Endothelial cell of hepatic sinusoid (primary cell): ENCODE measurements around the gene PLEKHH1.
"Not testable (repeated sequence)": the region's sequence is repeated elsewhere in the genome, so short reads cannot be mapped to it uniquely, and the experiment has no call there.

Source experiments
- in situ Hi-C: cut with HindIII; loops from 2 replicates; pipeline ENCODE4 v1.10.0; 2017; ENCODE audit warnings: low sequenced_read_pairs

The PLEKHH1 gene

DNA sequence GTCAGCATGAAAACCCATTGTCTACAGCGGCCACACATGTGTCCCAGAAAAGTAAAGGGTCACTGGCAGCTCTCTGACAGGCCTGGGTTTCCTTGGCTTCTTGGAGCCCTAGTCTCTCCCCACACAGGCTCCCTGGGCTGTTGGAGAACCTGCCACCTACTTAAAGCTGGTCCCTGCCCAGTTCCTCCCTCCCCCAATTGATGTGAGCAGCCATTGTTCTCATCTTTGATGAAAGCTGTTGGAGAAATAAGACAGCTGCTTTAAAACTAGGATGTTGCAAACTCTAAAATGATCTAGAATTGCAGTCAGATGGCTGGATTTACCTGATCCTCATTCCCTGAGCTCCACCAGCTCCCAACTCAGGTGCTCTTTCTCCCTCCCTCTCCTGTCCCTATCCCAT, 4.8 kb upstream of the PLEKHH1 start:
- in situ Hi-C loops = no loop called here

GRCh38 chr14:67529947-67530935, 2.8 kb upstream of the PLEKHH1 start:
- in situ Hi-C loops = no loop called here

DNA sequence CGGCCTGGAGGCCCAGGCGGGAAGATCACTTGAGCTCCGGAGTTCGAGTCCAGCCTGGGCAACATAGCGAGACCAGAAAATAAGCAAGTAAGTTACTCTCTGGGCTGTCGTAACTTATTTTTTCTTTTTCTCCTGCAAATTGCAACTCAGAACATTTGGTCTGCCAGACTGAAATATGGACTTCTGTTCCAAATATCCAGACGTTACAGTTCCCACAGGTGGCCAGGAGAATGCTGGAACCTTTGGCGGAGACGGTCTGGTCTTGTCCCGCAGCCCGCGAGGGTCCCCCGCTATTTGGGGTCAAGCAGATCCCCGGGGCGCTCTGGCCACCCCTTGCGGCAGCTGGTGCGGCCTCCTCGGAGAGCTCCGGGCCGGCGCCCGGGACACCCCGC, 488 bp upstream of the PLEKHH1 start:
- in situ Hi-C loops = no loop called here

GRCh38 chr14:67533754-67534085, 630 bp downstream of the PLEKHH1 start:
- in situ Hi-C loops = no loop called here

- in situ Hi-C loops = no loop called here
These were observed 3.0 kb downstream of the PLEKHH1 start for GRCh38 chr14:67536087-67536486.

DNA sequence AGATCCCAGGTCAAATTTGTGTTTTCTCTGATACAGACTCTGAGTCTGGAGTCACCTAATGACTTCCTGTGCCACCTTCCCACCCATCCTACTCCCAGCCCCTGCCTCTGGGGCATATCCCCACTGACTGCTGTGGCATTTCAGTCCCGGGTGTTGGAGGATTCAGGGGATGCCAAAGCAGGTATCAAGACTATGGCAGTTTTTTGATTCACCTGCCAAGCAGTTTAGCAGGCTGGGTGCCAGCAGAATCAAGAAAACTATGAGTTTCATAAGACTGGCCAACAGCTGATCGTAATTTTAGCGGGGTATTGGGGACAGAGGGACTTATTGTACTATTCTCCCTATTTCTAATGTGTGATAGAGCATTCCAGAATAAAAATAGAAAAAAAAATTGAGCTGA, 4.6 kb downstream of the PLEKHH1 start:
- in situ Hi-C loops = no loop called here

DNA sequence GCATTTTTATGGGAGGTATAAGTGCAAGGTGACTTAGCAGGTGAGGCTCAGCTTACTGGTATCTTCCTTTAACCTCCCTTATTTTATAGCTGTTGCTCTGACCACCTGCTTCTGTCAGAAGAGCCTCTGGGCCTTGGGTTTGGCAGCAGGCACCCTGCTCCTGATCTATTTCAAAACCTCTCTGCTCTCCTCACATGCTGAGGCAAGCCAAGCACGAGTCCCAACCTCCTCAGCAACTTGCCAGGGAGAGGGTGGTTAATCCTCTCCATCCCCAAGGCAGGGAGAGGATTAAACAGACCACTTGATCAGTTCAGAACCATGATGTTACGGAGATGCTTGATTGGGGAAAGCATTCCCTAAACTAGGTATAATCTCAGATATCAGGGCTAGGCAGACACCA, 5.4 kb downstream of the PLEKHH1 start:
- in situ Hi-C loops = no loop called here

GRCh38 chr14:67539116-67539515, 6.0 kb downstream of the PLEKHH1 start:
- in situ Hi-C loops = no loop called here

GRCh38 chr14:67541448-67542387, 8.6 kb downstream of the PLEKHH1 start:
- in situ Hi-C loops = no loop called here

DNA sequence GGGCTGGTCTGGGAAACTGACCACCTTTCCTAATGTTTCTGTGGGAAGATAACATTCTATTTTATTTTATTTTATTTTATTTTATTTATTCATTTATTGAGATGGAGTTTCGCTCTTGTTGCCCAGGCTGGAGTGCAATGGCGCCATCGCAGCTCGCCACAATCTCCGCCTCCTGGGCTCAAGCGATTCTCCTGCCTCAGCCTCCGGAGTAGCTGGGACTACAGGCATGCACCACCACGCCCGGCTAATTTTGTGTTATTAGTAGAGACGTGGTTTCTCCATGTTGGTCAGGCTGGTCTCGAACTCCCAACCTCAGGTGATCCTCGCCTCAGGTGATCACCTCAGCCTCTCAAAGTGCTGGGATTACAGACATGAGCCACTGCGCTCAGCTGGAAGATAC, 9.5 kb downstream of the PLEKHH1 start:
- in situ Hi-C loops = not testable (repeated sequence)

GRCh38 chr14:67544590-67544989, 11.5 kb downstream of the PLEKHH1 start:
- in situ Hi-C loops = no loop called here

GRCh38 chr14:67547224-67547780, 14.2 kb downstream of the PLEKHH1 start:
- in situ Hi-C loops = no loop called here

GRCh38 chr14:67549734-67550133, 16.6 kb downstream of the PLEKHH1 start:
- in situ Hi-C loops = no loop called here

DNA sequence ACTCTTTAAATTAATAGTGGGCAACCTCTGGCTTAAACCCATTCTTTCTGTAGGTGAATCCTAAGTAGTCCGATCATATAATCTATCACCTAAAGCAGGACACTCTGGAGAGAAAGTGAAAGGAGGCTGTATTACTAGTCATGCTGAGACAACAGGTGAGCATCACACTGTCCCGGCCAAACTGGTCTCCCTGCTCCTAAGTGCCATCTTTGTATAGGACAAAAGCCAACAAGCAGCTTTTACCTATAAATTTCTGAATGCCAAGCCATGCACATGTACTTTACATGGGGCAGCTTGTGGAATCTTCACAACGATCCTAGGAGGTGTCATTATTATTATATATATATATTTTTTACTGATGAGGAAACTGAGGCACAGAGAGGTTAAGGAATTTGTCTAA, 18.0 kb downstream of the PLEKHH1 start:
- in situ Hi-C loops = no loop called here

- in situ Hi-C loops = no loop called here
These were observed 18.9 kb downstream of the PLEKHH1 start for GRCh38 chr14:67551940-67552339.

GRCh38 chr14:67553547-67553946, 20.5 kb downstream of the PLEKHH1 start:
- in situ Hi-C loops = no loop called here

- in situ Hi-C loops = no loop called here
These were observed 21.3 kb downstream of the PLEKHH1 start for GRCh38 chr14:67554341-67554740.

DNA sequence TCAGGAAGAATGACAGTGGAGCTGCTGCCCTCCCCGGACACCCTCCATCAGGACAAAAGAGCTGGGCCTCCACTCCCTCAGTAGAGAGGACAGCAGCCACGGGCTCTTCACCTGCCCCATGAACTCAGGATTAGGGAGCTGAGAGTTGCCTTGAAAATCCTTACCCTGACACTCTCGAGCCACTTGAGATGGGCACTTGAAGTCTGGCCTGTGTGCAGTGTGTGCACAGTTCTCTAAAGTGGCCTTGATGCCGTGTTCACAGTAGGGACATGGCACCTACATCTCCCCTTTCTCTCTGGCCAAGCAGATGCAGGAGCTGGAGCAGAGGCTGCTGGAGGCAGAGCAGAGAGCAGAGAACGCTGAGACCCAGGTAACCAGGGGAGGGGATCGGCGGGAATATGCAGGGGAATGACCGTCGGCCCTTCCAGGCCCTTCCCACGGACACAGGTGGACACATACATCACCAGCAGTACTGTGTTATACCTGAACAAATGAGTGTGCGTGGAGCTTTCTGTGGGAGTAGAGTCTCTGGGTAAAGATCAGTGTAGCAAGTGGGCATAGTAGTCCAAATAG, 22.5 kb downstream of the PLEKHH1 start:
- in situ Hi-C loops = no loop called here

DNA sequence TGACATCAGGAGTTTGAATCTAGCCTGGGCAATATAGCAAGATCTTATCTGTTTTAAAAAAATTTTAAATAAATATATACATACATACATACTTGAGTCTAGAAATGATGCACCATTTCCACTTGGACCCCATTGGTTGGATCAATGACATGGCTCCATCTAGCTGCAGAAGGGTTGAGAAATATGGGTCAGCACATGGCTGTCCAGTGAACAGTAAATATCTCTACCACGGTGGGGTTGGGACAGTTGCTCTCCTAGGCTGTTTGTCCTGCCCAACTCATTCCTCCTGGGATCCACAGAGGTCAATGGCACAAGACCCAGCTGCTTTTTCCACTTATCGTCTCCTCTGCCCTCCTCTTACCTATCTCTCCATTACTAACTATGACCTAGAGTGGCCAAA, 23.6 kb downstream of the PLEKHH1 start:
- in situ Hi-C loops = no loop called here

DNA sequence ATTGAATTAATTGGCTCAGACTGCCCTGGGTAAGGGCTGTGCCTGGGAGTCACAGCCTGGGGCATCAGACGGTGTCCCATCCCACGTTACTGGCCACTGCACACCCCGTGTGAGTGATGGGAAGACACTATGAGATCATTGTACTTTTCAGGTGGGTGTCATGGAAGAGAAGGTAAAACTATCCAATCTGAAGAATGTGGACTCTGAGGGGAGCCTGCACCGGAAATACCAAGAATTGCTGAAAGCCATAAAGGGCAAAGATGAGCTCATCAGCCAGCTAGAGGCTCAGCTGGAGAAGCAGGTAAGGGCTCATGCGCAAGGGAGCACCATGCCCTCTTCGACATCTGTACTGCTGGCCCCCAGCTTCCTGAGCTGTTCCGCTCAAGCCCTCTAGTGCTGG, 24.0 kb downstream of the PLEKHH1 start:
- in situ Hi-C loops = no loop called here

GRCh38 chr14:67557656-67558055, 24.6 kb downstream of the PLEKHH1 start:
- in situ Hi-C loops = no loop called here
